ENCODE results near the gene RNF41. TPM values are rescaled to one million over a fixed set of nuclear protein-coding genes. Genes with fewer than 3 reads are reported as not detected.
A peak's percentile ranks its signal among the peaks of the same experiment; 100 is the strongest.

The RNF41 gene
- total and polyA plus RNA-seq, 7 experiments from 2014 or later: 29.4 to 45.8 (median 43.1) TPM

- Histone ChIP-seq H3K36me3 (ENCODE audit: control insufficient read depth in 2 of 3, insufficient read depth in 3 of 3, low read length in 3 of 3) (peaks cover 27 to 98% (median 31%) of the 10 kb centered on the region in 3 experiments), H3K4me3 (ENCODE audit: low read length) (no peak overlapping the region), H3K27me3 (ENCODE audit: control insufficient read depth in 2 of 2, insufficient read depth in 2 of 2, low read length in 2 of 2) (no peaks in the 10 kb centered on the region), H3K27ac (ENCODE audit: low read depth, low read length) (no peak overlapping the region), H3K9me3 (ENCODE audit: control insufficient read depth in 2 of 3, low read length in 3 of 3) (no peaks in the 10 kb centered on the region), H3K4me1 (ENCODE audit: control insufficient read depth in 2 of 2, insufficient read depth in 2 of 2, low read length in 2 of 2) (peaks cover 7 to 9% of the 10 kb centered on the region in 2 donors)
- peak overlapping the region in 3 of 9 donors; percentile 62 to 65 (median 65) for H3K27ac Mint-ChIP-seq
- intact Hi-C loops (cut with micrococcal nuclease): no loop called here
- POLR2A ChIA-PET: interaction anchor here (0.7 to 12.7 kb wide), 5 partner anchors 10 to 47 kb away, joined by 3 to 161 read pairs (median 4); partner anchors contain the start of genes ESYT1, SMARCC2 and ZC3H10
- H3K27me3 Mint-ChIP-seq: no peaks in the 10 kb centered on the region
- H3K4me1 Mint-ChIP-seq: peaks cover 8 to 34% (median 23%) of the 10 kb centered on the region in 7 donors
- ATAC-seq: no peak
- CTCF ChIA-PET: interaction anchor here (0.7 to 1.2 kb wide), 2 partner anchors 37 to 192 kb away, joined by 3 read pairs; partner anchors contain the start of genes ESYT1 and RAB5B
- DNase-seq: no peak
- H3K9me3 Mint-ChIP-seq: no peaks in the 10 kb centered on the region
- H3K36me3 Mint-ChIP-seq: peaks cover 4 to 49% (median 22%) of the 10 kb centered on the region in 5 donors
- H3K4me3 Mint-ChIP-seq: no peak overlapping the region
Measured at GRCh38 chr12:56165369-56165768, 56.4 kb downstream of the RNF41 start.

GRCh38 chr12:56164345-56164729 lies 57.4 kb downstream of the RNF41 start:
- Mint-ChIP-seq H3K27me3 (no peaks in the 10 kb centered on the region), H3K36me3 (peaks cover 0 to 50% (median 24%) of the 10 kb centered on the region in 5 donors), H3K4me1 (peaks cover 18 to 44% (median 33%) of the 10 kb centered on the region in 7 donors), H3K9me3 (no peaks in the 10 kb centered on the region), H3K4me3 (no peak overlapping the region), H3K27ac (peak overlapping the region in 4 of 9 donors; percentile 22 to 52 (median 46))
- H3K4me1 ChIP-seq (ENCODE audit: control insufficient read depth in 2 of 2, insufficient read depth in 2 of 2, low read length in 2 of 2): peaks cover 18 to 19% of the 10 kb centered on the region in 2 donors
- ChIA-PET CTCF (no interaction called here), POLR2A (interaction anchor here (0.8 to 12.7 kb wide), 5 partner anchors 9 to 36 kb away, joined by 3 to 161 read pairs (median 5); partner anchors contain the start of gene ESYT1)
- no peaks in the 10 kb centered on the region for H3K9me3 ChIP-seq (ENCODE audit: control insufficient read depth in 2 of 3, low read length in 3 of 3)
- H3K4me3 ChIP-seq (ENCODE audit: low read length): no peak overlapping the region
- DNase-seq (no peak), ATAC-seq (no peak)
- H3K27me3 ChIP-seq (ENCODE audit: control insufficient read depth in 2 of 2, insufficient read depth in 2 of 2, low read length in 2 of 2): no peaks in the 10 kb centered on the region
- H3K27ac ChIP-seq (ENCODE audit: low read depth, low read length): no peak overlapping the region
- intact Hi-C loops (cut with micrococcal nuclease): no loop called here
- peaks cover 17 to 94% (median 20%) of the 10 kb centered on the region in 3 experiments for H3K36me3 ChIP-seq (ENCODE audit: control insufficient read depth in 2 of 3, insufficient read depth in 3 of 3, low read length in 3 of 3)

GRCh38 chr12:56163533-56164344 lies 58.0 kb downstream of the RNF41 start:
- intact Hi-C loops (cut with micrococcal nuclease): no loop called here
- peaks cover 0 to 50% (median 24%) of the 10 kb centered on the region in 5 donors for H3K36me3 Mint-ChIP-seq
- no peak overlapping the region for H3K4me3 Mint-ChIP-seq
- peaks cover 24 to 49% (median 39%) of the 10 kb centered on the region in 7 donors for H3K4me1 Mint-ChIP-seq
- ChIA-PET CTCF (interaction anchor here (0.9 to 3.4 kb wide), 2 partner anchors 37 to 47 kb away, joined by 4 to 15 read pairs; partner anchors contain the start of genes ESYT1 and RPL41), POLR2A (interaction anchor here (0.8 to 12.7 kb wide), 9 partner anchors 9 to 46 kb away, joined by 3 to 161 read pairs (median 4); partner anchors contain the start of genes ESYT1, RPL41, SMARCC2 and ZC3H10)
- no peak for ATAC-seq
- DNase-seq: no peak
- Histone ChIP-seq H3K9me3 (ENCODE audit: control insufficient read depth in 2 of 3, low read length in 3 of 3) (no peaks in the 10 kb centered on the region), H3K27me3 (ENCODE audit: control insufficient read depth in 2 of 2, insufficient read depth in 2 of 2, low read length in 2 of 2) (no peaks in the 10 kb centered on the region), H3K27ac (ENCODE audit: low read depth, low read length) (no peak overlapping the region), H3K4me3 (ENCODE audit: low read length) (no peak overlapping the region), H3K4me1 (ENCODE audit: control insufficient read depth in 2 of 2, insufficient read depth in 2 of 2, low read length in 2 of 2) (peaks cover 18 to 19% of the 10 kb centered on the region in 2 donors), H3K36me3 (ENCODE audit: control insufficient read depth in 2 of 3, insufficient read depth in 3 of 3, low read length in 3 of 3) (peaks cover 17 to 88% (median 20%) of the 10 kb centered on the region in 3 experiments)
- H3K27me3 Mint-ChIP-seq: no peaks in the 10 kb centered on the region
- H3K9me3 Mint-ChIP-seq: no peaks in the 10 kb centered on the region
- peak overlapping the region in 5 of 9 donors; percentile 24 to 82 (median 38) for H3K27ac Mint-ChIP-seq

GRCh38 chr12:56162468-56163290 lies 59.0 kb downstream of the RNF41 start:
- H3K36me3 Mint-ChIP-seq: peaks cover 0 to 50% (median 19%) of the 10 kb centered on the region in 5 donors
- H3K4me1 Mint-ChIP-seq: peaks cover 25 to 52% (median 42%) of the 10 kb centered on the region in 7 donors
- DNase-seq: no peak
- Histone ChIP-seq H3K27ac (ENCODE audit: low read depth, low read length) (peak overlapping the region; percentile 18), H3K27me3 (ENCODE audit: control insufficient read depth in 2 of 2, insufficient read depth in 2 of 2, low read length in 2 of 2) (no peaks in the 10 kb centered on the region), H3K4me1 (ENCODE audit: control insufficient read depth in 2 of 2, insufficient read depth in 2 of 2, low read length in 2 of 2) (peaks cover 18 to 20% of the 10 kb centered on the region in 2 donors), H3K9me3 (ENCODE audit: control insufficient read depth in 2 of 3, low read length in 3 of 3) (no peaks in the 10 kb centered on the region), H3K4me3 (ENCODE audit: low read length) (no peak overlapping the region), H3K36me3 (ENCODE audit: control insufficient read depth in 2 of 3, insufficient read depth in 3 of 3, low read length in 3 of 3) (peaks cover 12 to 80% (median 20%) of the 10 kb centered on the region in 3 experiments)
- intact Hi-C loops (cut with micrococcal nuclease): no loop called here
- H3K27me3 Mint-ChIP-seq: no peaks in the 10 kb centered on the region
- ChIA-PET POLR2A (interaction anchor here (0.6 to 12.7 kb wide), 11 partner anchors 10 to 466 kb away, joined by 3 to 161 read pairs (median 3); partner anchors contain the start of genes ESYT1, PA2G4, RPL41 and SMARCC2), CTCF (interaction anchor here (0.6 to 3.4 kb wide), 5 partner anchors 36 to 478 kb away, joined by 3 to 15 read pairs (median 4); partner anchors contain the start of genes ESYT1, RPL41 and ZC3H10)
- no peak overlapping the region for H3K4me3 Mint-ChIP-seq
- no peaks in the 10 kb centered on the region for H3K9me3 Mint-ChIP-seq
- ATAC-seq: no peak
- peak overlapping the region in 6 of 9 donors; percentile 24 to 95 (median 68) for H3K27ac Mint-ChIP-seq

GRCh38 chr12:56161690-56162351 lies 59.9 kb downstream of the RNF41 start:
- DNase-seq (no peak), ATAC-seq (no peak)
- ChIA-PET POLR2A (interaction anchor here (0.9 to 12.7 kb wide), 14 partner anchors 8 to 467 kb away, joined by 3 to 161 read pairs (median 4); partner anchors contain the start of genes ESYT1, MYL6B, PA2G4 and RNF41), CTCF (interaction anchor here (0.7 to 3.4 kb wide), 5 partner anchors 10 to 81 kb away, joined by 3 to 15 read pairs (median 4); partner anchors contain the start of genes ESYT1, MYL6B, RNF41 and ZC3H10)
- Mint-ChIP-seq H3K27ac (peak overlapping the region; percentile 88 to 99 (median 95)), H3K27me3 (no peaks in the 10 kb centered on the region), H3K36me3 (peaks cover 0 to 48% (median 15%) of the 10 kb centered on the region in 5 donors), H3K4me3 (peak overlapping the region in 9 of 10 donors; percentile 4 to 99 (median 63)), H3K4me1 (peaks cover 31 to 57% (median 49%) of the 10 kb centered on the region in 7 donors), H3K9me3 (no peaks in the 10 kb centered on the region)
- H3K4me1 ChIP-seq (ENCODE audit: control insufficient read depth in 2 of 2, insufficient read depth in 2 of 2, low read length in 2 of 2): peaks cover 24 to 26% of the 10 kb centered on the region in 2 donors
- peaks cover 12 to 74% (median 20%) of the 10 kb centered on the region in 3 experiments for H3K36me3 ChIP-seq (ENCODE audit: control insufficient read depth in 2 of 3, insufficient read depth in 3 of 3, low read length in 3 of 3)
- H3K27me3 ChIP-seq (ENCODE audit: control insufficient read depth in 2 of 2, insufficient read depth in 2 of 2, low read length in 2 of 2): no peaks in the 10 kb centered on the region
- H3K27ac ChIP-seq (ENCODE audit: low read depth, low read length): peak overlapping the region; percentile 98
- no peaks in the 10 kb centered on the region for H3K9me3 ChIP-seq (ENCODE audit: control insufficient read depth in 2 of 3, low read length in 3 of 3)
- H3K4me3 ChIP-seq (ENCODE audit: low read length): no peak overlapping the region
- intact Hi-C loops (cut with micrococcal nuclease): no loop called here

All from naive thymus-derived CD4-positive, alpha-beta T cell (primary cell).